NT2/D1 (cell line): Measurements from ENCODE around the gene C18orf32.
"Not testable (repeated sequence)": the region's sequence is repeated elsewhere in the genome, so short reads cannot be mapped to it uniquely, and the experiment has no call there.

Experiments used
- DNase-seq: peaks from one replicate; pipeline ENCODE4 v3.0.0-alpha.2; 2011; ENCODE audit warnings: low read depth, low spot score
- H3K27me3 ChIP-seq: 2 replicates; pipeline ENCODE4 v1.6.0; 2011; ENCODE audit warnings: mild to moderate bottlenecking; ENCODE audit not compliant: insufficient read length, insufficient read depth
- H3K36me3 ChIP-seq: 2 replicates; pipeline ENCODE4 v1.6.1; 2011; ENCODE audit warnings: mild to moderate bottlenecking, low read length, mixed read lengths; ENCODE audit not compliant: insufficient read depth, insufficient read length
- H3K4me1 ChIP-seq: 2 replicates; pipeline ENCODE4 v1.5.1; 2011; ENCODE audit not compliant: insufficient read depth, insufficient read length
- H3K4me3 ChIP-seq: 2 replicates; pipeline ENCODE4 v1.5.1; 2011; ENCODE audit warnings: low read depth; ENCODE audit not compliant: insufficient read length
- H3K9ac ChIP-seq: 2 replicates; pipeline ENCODE4 v1.6.0; 2011; ENCODE audit warnings: low read depth; ENCODE audit not compliant: insufficient read length
- H3K9me3 ChIP-seq: 2 replicates; pipeline ENCODE4 v1.5.1; 2011; ENCODE audit warnings: mild to moderate bottlenecking, low read length; ENCODE audit not compliant: insufficient read depth
- SUZ12 ChIP-seq: IDR thresholded peaks from 2 replicates; pipeline ENCODE4 v1.6.1; 2011; ENCODE audit not compliant: insufficient read length, insufficient read depth; ENCODE audit errors: extremely low read depth
- YY1 ChIP-seq: IDR thresholded peaks from 2 replicates; pipeline ENCODE4 v1.6.1; 2011; ENCODE audit not compliant: insufficient read length, insufficient read depth
- ZNF274 ChIP-seq: IDR thresholded peaks from 2 replicates; pipeline ENCODE4 v1.6.1; 2011; ENCODE audit warnings: mild to moderate bottlenecking, low read depth, low read length

The C18orf32 gene

DNA sequence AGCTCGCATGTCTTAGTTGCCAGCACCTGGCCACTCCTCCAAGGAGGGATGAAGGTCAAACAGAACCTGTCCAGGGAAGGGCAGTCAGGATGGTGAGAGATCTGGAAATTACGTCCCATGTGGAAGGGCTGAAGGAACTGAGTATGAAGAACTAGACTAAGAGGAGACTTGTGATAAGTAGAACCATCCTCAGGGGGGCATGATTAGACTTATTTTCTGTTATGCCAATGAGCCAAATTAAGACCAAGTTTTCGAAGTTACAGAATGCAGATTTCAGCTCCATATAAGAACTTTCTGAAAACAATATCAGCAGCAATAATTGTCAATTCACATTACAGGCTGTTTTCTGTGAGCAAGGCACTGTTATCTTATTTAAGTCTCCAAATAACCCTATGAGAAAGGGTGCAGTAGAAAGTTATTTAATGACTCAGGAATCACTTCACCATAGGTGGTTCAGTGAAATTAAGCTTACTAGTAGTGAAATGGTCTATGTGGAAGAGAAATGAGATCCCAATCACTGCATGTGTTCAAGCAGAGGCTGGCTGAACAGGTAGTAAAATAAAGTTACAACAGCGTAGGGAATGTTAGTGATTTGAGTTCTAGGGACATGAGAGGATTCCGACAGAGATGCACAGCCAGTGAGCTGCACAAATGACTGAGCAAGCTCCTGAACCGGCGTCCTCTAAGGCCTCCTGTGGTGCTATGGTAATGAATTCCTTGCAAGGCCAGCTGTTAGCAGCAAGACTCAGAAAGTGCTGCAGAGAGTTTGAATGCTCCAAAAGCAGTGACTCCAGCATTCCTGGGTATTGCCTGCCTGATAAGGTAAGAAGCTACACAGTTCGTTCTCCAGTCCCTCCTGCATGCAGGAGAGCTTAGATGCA lies 22.1 kb downstream of the C18orf32 start:
- Histone ChIP-seq H3K9me3 (no peaks in the 10 kb centered on the region), H3K9ac (no peak overlapping the region), H3K4me3 (no peak overlapping the region), H3K36me3 (no peaks in the 10 kb centered on the region), H3K4me1 (peaks cover 4% of the 10 kb centered on the region), H3K27me3 (no peaks in the 10 kb centered on the region)
- peak; percentile 71 for DNase-seq
- TF ChIP-seq SUZ12 (no peak), ZNF274 (no peak), YY1 (no peak)

DNA sequence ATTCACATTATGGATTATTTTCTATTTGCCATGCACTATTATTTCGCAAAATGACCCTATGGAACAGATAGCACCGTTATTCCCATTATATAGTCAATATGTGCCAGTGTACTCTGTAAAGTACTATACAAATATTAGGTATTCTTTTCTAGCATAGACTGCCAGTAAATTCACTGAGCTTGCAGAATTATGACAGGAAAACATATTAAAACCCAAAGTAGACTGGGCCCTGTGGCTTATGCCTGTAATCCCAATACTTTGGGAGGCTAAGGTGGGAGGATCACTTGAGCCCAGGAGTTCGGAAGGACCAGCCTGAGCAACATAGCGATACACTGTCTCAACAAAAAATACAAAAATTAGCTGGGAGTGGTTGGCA lies 25.4 kb downstream of the C18orf32 start:
- H3K4me3 ChIP-seq, result no peak overlapping the region

DNA sequence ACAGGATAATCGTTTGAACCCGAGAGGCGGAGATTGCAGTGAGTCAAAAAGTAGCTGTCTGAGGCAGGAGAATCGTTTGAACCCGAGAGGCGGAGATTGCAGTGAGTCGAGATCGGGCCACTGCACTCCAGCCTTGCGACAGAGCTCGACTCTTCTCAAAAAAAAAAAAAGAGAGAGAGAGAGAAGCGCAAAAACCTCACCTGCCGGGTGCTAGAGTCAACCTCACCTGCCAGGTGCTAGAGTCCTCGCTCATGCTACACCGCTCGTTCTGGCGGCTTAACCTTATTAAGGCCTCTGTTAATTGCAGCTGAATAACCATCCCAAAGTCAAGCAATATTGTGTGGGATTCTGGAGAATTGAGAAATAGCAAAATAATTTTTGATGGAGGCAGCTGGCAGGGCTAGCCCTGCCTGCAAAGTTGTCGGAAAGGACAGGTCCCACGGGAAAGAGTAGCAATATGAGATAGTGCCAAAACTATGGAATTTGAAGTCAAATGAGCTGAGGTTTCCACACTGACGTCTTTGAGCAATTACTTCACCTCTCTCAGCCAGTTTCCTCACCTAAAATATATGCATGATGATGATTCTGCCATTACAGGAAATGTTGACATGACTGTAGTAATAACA lies 25.9 kb downstream of the C18orf32 start:
- Histone ChIP-seq H3K9me3 (no peaks in the 10 kb centered on the region), H3K36me3 (no peaks in the 10 kb centered on the region), H3K27me3 (no peaks in the 10 kb centered on the region), H3K4me3 (peak overlapping the region; percentile 9), H3K4me1 (peaks cover 4% of the 10 kb centered on the region), H3K9ac (peak overlapping the region; percentile 38)
- TF ChIP-seq ZNF274 (no peak), YY1 (no peak), SUZ12 (no peak)
- DNase-seq, result no peak

More for the DNA sequence above, 25.4 kb downstream of the C18orf32 start:
- no peaks in the 10 kb centered on the region for H3K9me3 ChIP-seq
- H3K9ac ChIP-seq, result no peak overlapping the region
- H3K27me3 ChIP-seq, result no peaks in the 10 kb centered on the region
- H3K4me1 ChIP-seq, result peaks cover 4% of the 10 kb centered on the region
- DNase-seq, result no peak
- no peaks in the 10 kb centered on the region for H3K36me3 ChIP-seq
- no peak for TF ChIP-seq SUZ12
- no peak for TF ChIP-seq ZNF274
- TF ChIP-seq YY1, result no peak

DNA sequence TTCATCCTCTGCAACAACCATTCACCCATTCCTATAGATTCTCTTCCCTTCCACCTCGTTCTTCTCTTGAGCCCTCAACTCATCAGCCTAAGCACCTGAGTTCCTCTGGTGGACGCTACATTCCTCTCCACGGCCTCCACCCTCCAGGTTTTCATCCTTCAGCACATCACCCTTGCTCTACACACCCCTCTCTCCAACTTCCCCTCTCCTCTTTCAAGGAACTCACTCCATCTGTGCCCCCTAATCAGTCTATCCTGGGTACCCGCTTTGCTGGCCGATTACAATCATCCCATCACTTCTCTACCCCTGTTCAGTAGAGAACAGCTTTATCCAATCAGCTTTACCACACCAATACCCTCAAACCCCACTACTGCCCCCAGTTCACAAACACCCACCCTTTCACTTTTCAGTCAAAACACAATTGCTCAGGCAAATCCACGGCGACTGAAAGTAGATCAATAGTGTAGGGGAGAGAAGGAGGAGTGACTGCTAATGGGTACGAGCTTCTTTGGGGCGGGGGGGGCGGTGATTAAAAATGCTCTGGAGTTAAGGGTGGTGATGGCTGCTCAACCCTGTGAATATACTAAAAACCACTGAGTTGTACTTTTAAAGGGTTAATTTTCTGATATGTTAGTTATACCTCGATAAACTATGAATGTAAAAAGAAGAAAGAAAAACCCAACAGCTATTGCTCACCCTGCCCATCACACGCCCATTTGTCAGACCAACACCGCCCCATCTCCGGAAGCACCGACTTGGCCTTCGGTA lies 27.4 kb downstream of the C18orf32 start:
- Histone ChIP-seq H3K27me3 (no peaks in the 10 kb centered on the region), H3K9ac (peak overlapping the region; percentile 90), H3K9me3 (no peaks in the 10 kb centered on the region), H3K4me3 (peak overlapping the region; percentile 89), H3K36me3 (no peaks in the 10 kb centered on the region), H3K4me1 (peaks cover 3% of the 10 kb centered on the region)
- TF ChIP-seq SUZ12, result no peak
- DNase-seq, result no peak

DNA sequence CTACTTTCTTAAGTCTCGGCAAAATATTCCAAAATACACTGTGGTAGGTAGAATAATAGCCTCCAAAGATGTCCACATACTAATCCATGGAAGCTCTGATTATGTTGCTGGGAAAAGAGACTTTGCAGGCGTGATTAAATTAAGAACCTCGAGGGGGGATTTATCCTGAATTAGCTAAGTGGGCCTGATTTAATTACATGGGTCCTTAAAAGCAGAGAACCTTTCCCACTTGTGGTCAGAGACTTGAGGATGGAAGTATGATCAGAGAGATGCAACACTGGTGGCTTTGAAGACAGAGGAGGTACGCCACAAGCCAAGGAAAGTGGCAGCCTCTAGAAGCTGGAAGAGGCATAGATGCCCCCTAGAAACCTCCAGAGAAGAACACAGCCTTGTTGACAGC lies 29.4 kb downstream of the C18orf32 start:
- Histone ChIP-seq H3K9ac (no peak overlapping the region), H3K4me1 (no peaks in the 10 kb centered on the region), H3K9me3 (no peaks in the 10 kb centered on the region), H3K36me3 (no peaks in the 10 kb centered on the region), H3K4me3 (no peak overlapping the region), H3K27me3 (no peaks in the 10 kb centered on the region)
- DNase-seq, result no peak
- TF ChIP-seq SUZ12 (no peak), ZNF274 (no peak)

DNA sequence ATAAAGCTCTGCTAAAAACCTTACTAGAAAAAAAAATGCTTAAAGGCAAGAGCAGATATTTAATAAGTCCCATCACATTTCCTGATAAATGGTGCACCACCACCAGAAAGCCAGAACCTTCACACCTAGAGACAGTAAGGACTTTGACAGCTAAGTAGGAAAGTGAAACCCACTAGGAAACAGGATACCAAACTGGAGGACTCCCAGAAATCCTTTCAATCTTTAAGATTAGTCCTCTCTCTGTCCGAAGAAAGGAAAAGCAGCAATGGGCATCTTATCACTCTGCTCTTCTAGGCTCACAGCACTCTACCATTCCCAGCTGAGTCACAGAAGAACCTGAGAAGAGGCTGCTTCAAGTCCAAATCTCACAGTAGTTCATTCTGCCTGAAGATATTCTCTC lies 30.2 kb downstream of the C18orf32 start:
- TF ChIP-seq SUZ12 (no peak), YY1 (no peak), ZNF274 (no peak)
- Histone ChIP-seq H3K4me1 (no peaks in the 10 kb centered on the region), H3K27me3 (no peaks in the 10 kb centered on the region), H3K36me3 (no peaks in the 10 kb centered on the region), H3K4me3 (no peak overlapping the region), H3K9ac (no peak overlapping the region), H3K9me3 (peaks cover 3% of the 10 kb centered on the region; the same call in 1 of the 2 replicates)
- no peak for DNase-seq

DNA sequence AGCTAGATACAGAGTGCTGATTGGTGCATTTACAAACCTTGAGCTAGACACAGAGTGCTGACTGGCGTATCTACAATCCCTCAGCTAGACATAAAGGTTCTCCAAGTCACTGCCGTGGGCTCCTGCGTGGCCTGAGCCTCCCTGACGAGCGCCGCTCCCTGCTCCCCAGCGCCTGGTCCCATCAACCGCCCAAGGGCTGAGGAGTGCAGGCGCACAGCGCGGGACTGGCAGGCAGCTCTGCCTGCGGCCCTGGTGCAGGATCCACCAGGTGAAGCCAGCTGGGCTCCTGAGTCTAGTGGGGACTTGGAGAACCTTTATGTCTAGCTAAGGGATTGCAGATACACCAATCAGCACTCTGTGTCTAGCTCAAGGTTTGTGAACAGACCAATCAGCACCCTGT lies 34.5 kb downstream of the C18orf32 start:
- H3K4me1 ChIP-seq, H3K27me3 ChIP-seq, H3K4me3 ChIP-seq, H3K36me3 ChIP-seq, DNase-seq, H3K9ac ChIP-seq: not testable (repeated sequence)
- peaks cover 30% of the 10 kb centered on the region for H3K9me3 ChIP-seq
